Mammary epithelial cell (primary cell): ENCODE results near the gene NRDE2.

Source experiments
- EZH2 ChIP-seq: IDR thresholded peaks from 2 replicates; pipeline ENCODE4 v1.6.1; 2012; ENCODE audit warnings: low read length, inconsistent platforms, borderline replicate concordance
- TF ChIP-seq, protein P1 (sequence below), 2 donors: IDR thresholded peaks in 1 of 2; conservative IDR thresholded peaks in 1 of 2; 2 replicates each; pipeline ENCODE4 v1.5.1; 2011 to 2012; ENCODE audit warnings: inconsistent platforms in 2 of 2, low read length in 2 of 2, mild to moderate bottlenecking in 2 of 2, control low read depth in 1 of 2, low read depth in 1 of 2; ENCODE audit not compliant: insufficient read depth in 1 of 2; ENCODE audit errors: extremely low read depth in 1 of 2

GRCh38 chr14:90332271-90332584 lies 487 bp upstream of the NRDE2 start:
- no peak for TF ChIP-seq EZH2
- TF ChIP-seq, protein P1, sequence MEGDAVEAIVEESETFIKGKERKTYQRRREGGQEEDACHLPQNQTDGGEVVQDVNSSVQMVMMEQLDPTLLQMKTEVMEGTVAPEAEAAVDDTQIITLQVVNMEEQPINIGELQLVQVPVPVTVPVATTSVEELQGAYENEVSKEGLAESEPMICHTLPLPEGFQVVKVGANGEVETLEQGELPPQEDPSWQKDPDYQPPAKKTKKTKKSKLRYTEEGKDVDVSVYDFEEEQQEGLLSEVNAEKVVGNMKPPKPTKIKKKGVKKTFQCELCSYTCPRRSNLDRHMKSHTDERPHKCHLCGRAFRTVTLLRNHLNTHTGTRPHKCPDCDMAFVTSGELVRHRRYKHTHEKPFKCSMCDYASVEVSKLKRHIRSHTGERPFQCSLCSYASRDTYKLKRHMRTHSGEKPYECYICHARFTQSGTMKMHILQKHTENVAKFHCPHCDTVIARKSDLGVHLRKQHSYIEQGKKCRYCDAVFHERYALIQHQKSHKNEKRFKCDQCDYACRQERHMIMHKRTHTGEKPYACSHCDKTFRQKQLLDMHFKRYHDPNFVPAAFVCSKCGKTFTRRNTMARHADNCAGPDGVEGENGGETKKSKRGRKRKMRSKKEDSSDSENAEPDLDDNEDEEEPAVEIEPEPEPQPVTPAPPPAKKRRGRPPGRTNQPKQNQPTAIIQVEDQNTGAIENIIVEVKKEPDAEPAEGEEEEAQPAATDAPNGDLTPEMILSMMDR (conservative IDR thresholded peaks at IDR 0.05 in 1 of 2, IDR thresholded peaks at IDR 0.05 in 1 of 2; ENCODE audit: extremely low read depth in 1 of 2, insufficient read depth in 1 of 2, low read depth in 1 of 2, low read length in 2 of 2) = no peak
